Head of caudate nucleus (tissue), 42 donors: Measurements from ENCODE around the gene NFAM1.

Experiments
- DNase-seq, 42 donors: peaks; one replicate each; pipeline versions ENCODE4 v3.0.0 to v3.0.0-alpha.2; 2020 to 2021; ENCODE audit warnings: mixed read lengths in 7 of 42
- intact Hi-C: fragments of 100-400 bp; cut with DNase I; formaldehyde crosslinking; loops from one replicate; pipeline ENCODE4 v1.15.0; 2022

The NFAM1 gene

GRCh38 chr22:42425337-42425988 lies 6.7 kb downstream of the NFAM1 start:
- intact Hi-C loops = no loop called here
- no peak for DNase-seq

- intact Hi-C loops = no loop called here
- peak in 1 of 42 donors; percentile 47 for DNase-seq
Measured at GRCh38 chr22:42419243-42419881, 12.8 kb downstream of the NFAM1 start.

GRCh38 chr22:42418811-42419242 lies 13.4 kb downstream of the NFAM1 start:
- intact Hi-C loops = no loop called here
- DNase-seq = no peak

- intact Hi-C loops = no loop called here
- no peak for DNase-seq
Measured at GRCh38 chr22:42417645-42418305, 14.4 kb downstream of the NFAM1 start.

GRCh38 chr22:42416671-42417230 lies 15.5 kb downstream of the NFAM1 start:
- DNase-seq = no peak
- intact Hi-C loops = no loop called here

- no peak for DNase-seq
- intact Hi-C loops = no loop called here
Measured at GRCh38 chr22:42414565-42415303, 17.5 kb downstream of the NFAM1 start.

GRCh38 chr22:42414021-42414420 lies 18.2 kb downstream of the NFAM1 start:
- intact Hi-C loops = no loop called here
- DNase-seq = no peak

GRCh38 chr22:42412744-42413333 lies 19.4 kb downstream of the NFAM1 start:
- intact Hi-C loops = no loop called here

GRCh38 chr22:42410708-42411107 lies 21.5 kb downstream of the NFAM1 start:
- intact Hi-C loops = no loop called here
- no peak for DNase-seq

More at GRCh38 chr22:42412744-42413333, 19.4 kb downstream of the NFAM1 start:
- DNase-seq = no peak

GRCh38 chr22:42408810-42409529 lies 23.2 kb downstream of the NFAM1 start:
- no peak for DNase-seq

GRCh38 chr22:42408276-42408675 lies 23.9 kb downstream of the NFAM1 start:
- no peak for DNase-seq
- intact Hi-C loops = no loop called here

More at GRCh38 chr22:42408810-42409529, 23.2 kb downstream of the NFAM1 start:
- intact Hi-C loops = no loop called here

- intact Hi-C loops = no loop called here
- no peak for DNase-seq
Measured at GRCh38 chr22:42404266-42404665, 27.9 kb downstream of the NFAM1 start.

GRCh38 chr22:42401535-42402334 lies 30.5 kb downstream of the NFAM1 start:
- intact Hi-C loops = no loop called here
- DNase-seq = no peak

- no peak for DNase-seq
- intact Hi-C loops = no loop called here
Measured at GRCh38 chr22:42400811-42401534, 31.2 kb downstream of the NFAM1 start.

GRCh38 chr22:42399315-42400271 lies 32.6 kb downstream of the NFAM1 start:
- intact Hi-C loops = no loop called here
- peak in 34 of 42 donors; percentile 9 to 61 (median 38) for DNase-seq
